ENCODE measurements around the gene CNOT3.
"Not testable (repeated sequence)": the region's sequence is repeated elsewhere in the genome, so short reads cannot be mapped to it uniquely, and the experiment has no call there.

CNOT3 gene

GRCh38 chr19:54180691-54181091 lies 43.1 kb downstream of the CNOT3 start:
- no peak for TF ChIP-seq CTCF (IDR thresholded peaks at IDR 0.05; ENCODE audit: insufficient read depth, low read length, poor library complexity, severe bottlenecking)
- Histone ChIP-seq H3K4me3 (replicated peaks; ENCODE audit: low read depth, low read length) (no peak overlapping the region), H3K27me3 (replicated peaks; ENCODE audit: control insufficient read depth, insufficient read depth, low read length) (no peaks in the 10 kb centered on the region), H3K36me3 (ENCODE audit: control insufficient read depth, insufficient read depth, low read length) (peaks cover 3% of the 10 kb centered on the region)
- DNase-seq (ENCODE audit: extremely low read depth, insufficient read length): no peak

- H3K36me3 ChIP-seq (ENCODE audit: control insufficient read depth, insufficient read depth, low read length); DNase-seq (ENCODE audit: extremely low read depth, insufficient read length): not testable (repeated sequence)
These were observed 44.3 kb downstream of the CNOT3 start for GRCh38 chr19:54181894-54182293.

GRCh38 chr19:54183431-54183830 lies 45.9 kb downstream of the CNOT3 start:
- DNase-seq (ENCODE audit: extremely low read depth, insufficient read length): no peak
- Histone ChIP-seq H3K4me3 (replicated peaks; ENCODE audit: low read depth, low read length) (no peak overlapping the region), H3K36me3 (ENCODE audit: control insufficient read depth, insufficient read depth, low read length) (peaks cover 4% of the 10 kb centered on the region), H3K27me3 (replicated peaks; ENCODE audit: control insufficient read depth, insufficient read depth, low read length) (no peaks in the 10 kb centered on the region)
- no peak for TF ChIP-seq CTCF (IDR thresholded peaks at IDR 0.05; ENCODE audit: insufficient read depth, low read length, poor library complexity, severe bottlenecking)

More at GRCh38 chr19:54181894-54182293, 44.3 kb downstream of the CNOT3 start:
- H3K27me3 ChIP-seq (replicated peaks; ENCODE audit: control insufficient read depth, insufficient read depth, low read length); H3K4me3 ChIP-seq (replicated peaks; ENCODE audit: low read depth, low read length): not testable (repeated sequence)

GRCh38 chr19:54186351-54186750 lies 48.8 kb downstream of the CNOT3 start:
- H3K4me3 ChIP-seq (replicated peaks; ENCODE audit: low read depth, low read length): no peak overlapping the region
- DNase-seq (ENCODE audit: extremely low read depth, insufficient read length): no peak
- peaks cover 3% of the 10 kb centered on the region for H3K36me3 ChIP-seq (ENCODE audit: control insufficient read depth, insufficient read depth, low read length)
- no peaks in the 10 kb centered on the region for H3K27me3 ChIP-seq (replicated peaks; ENCODE audit: control insufficient read depth, insufficient read depth, low read length)
- TF ChIP-seq CTCF (IDR thresholded peaks at IDR 0.05; ENCODE audit: insufficient read depth, low read length, poor library complexity, severe bottlenecking): no peak

- H3K4me3 ChIP-seq (replicated peaks; ENCODE audit: low read depth, low read length): no peak overlapping the region
- H3K27me3 ChIP-seq (replicated peaks; ENCODE audit: control insufficient read depth, insufficient read depth, low read length): no peaks in the 10 kb centered on the region
- no peak for TF ChIP-seq CTCF (IDR thresholded peaks at IDR 0.05; ENCODE audit: insufficient read depth, low read length, poor library complexity, severe bottlenecking)
- DNase-seq (ENCODE audit: extremely low read depth, insufficient read length): no peak
- H3K36me3 ChIP-seq (ENCODE audit: control insufficient read depth, insufficient read depth, low read length): peaks cover 3% of the 10 kb centered on the region
These were observed 49.4 kb downstream of the CNOT3 start for GRCh38 chr19:54186934-54187381.

GRCh38 chr19:54188215-54188871 lies 50.8 kb downstream of the CNOT3 start:
- no peaks in the 10 kb centered on the region for H3K27me3 ChIP-seq (replicated peaks; ENCODE audit: control insufficient read depth, insufficient read depth, low read length)
- peak overlapping the region; percentile 76 for H3K4me3 ChIP-seq (replicated peaks; ENCODE audit: low read depth, low read length)
- no peak for DNase-seq (ENCODE audit: extremely low read depth, insufficient read length)
- H3K36me3 ChIP-seq (ENCODE audit: control insufficient read depth, insufficient read depth, low read length): peaks cover 3% of the 10 kb centered on the region
- TF ChIP-seq CTCF (IDR thresholded peaks at IDR 0.05; ENCODE audit: insufficient read depth, low read length, poor library complexity, severe bottlenecking): no peak

Measured in GM06990 (cell line).